Iris pigment epithelial cell (primary cell): ENCODE measurements around the gene TCF15.
"Not testable (repeated sequence)": the region's sequence is repeated elsewhere in the genome, so short reads cannot be mapped to it uniquely, and the experiment has no call there.

Experiments used
- DNase-seq: peaks from one replicate; pipeline ENCODE4 v3.0.0-alpha.2; 2011; ENCODE audit warnings: low read depth

TCF15 gene

DNA sequence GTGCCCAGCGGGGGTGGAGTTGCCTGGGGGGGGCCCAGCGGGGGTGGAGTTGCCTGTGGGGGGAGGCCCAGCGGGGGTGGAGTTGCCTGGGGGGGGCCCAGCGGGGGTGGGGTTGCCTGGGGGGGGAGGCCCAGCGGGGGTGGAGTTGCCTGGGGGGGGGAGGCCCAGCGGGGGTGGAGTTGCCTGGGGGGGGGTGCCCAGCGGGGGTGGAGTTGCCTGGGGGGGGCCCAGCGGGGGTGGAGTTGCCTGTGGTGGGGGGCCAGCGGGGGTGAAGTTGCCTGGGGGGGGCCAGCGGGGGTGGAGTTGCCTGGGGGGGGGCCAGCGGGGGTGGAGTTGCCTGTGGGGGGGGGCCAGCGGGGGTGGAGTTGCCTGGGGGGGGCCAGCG, 31.9 kb upstream of the TCF15 start:
- DNase-seq = not testable (repeated sequence)

- DNase-seq = no peak
These were observed 31.4 kb upstream of the TCF15 start for GRCh38 chr20:641516-641875.

DNA sequence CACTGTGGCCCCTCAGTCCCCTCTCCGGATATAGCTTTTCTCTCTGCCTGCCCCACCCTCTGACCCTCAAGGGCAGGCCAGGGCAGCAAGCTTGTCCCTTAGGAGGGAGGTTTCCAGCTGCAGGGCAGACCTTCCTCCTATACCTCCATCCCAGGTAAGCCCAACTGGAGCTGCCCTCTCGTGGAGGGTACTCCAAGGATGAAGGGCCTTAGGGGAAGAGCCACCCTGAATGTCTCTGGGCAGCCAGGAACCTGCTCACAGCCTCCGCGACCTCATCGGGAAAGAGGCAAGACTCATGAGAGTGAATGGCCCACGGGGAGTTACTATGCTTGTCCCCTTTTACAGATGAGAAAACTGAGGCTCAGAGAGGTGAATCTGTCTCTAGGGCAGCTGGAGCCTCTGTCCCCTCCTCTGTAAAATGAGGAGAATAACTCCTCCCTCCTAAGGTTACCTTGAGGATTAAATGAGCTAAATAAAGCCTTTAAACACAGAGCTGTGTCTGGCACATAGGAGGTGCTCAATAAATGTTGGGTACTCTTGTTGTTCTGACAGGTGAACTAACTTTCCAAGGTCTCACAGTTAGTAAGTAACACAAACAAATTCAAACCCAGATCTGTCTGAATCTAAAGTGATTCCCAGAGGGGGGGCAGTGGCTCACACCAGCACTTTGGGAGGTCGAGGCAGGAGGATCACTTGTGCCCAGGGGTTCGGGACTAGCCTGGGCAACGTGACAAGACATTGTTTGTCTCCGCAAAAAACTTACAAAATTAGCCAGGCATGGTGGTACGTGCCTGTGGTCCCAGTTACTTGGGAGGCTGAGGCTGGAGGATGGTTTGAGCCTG, 30.8 kb upstream of the TCF15 start:
- DNase-seq = no peak

- no peak for DNase-seq
These were observed 28.5 kb upstream of the TCF15 start for GRCh38 chr20:638579-638978.

GRCh38 chr20:637559-637958, 27.4 kb upstream of the TCF15 start:
- no peak for DNase-seq

DNA sequence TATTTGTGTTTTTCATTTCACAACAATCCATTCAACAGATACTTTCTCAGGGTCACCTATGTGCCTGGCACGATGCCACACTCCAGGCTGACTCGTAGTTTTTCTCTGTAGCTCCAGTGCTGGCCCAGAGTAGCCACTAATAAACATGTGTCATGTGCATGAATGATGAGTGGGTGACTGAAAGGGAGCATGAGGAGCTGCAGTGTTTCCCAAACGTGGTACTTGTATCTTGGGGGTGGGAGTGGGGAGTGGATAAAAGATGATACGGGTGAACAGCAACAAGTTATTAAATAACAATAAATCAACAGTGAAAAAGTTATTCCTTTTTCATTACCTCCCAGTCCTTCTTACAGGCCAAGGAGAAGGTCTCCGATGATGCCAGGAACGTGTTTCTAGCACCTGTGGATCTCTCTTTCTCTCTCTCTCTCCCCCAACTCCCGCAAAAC, 25.8 kb upstream of the TCF15 start:
- DNase-seq = no peak

DNA sequence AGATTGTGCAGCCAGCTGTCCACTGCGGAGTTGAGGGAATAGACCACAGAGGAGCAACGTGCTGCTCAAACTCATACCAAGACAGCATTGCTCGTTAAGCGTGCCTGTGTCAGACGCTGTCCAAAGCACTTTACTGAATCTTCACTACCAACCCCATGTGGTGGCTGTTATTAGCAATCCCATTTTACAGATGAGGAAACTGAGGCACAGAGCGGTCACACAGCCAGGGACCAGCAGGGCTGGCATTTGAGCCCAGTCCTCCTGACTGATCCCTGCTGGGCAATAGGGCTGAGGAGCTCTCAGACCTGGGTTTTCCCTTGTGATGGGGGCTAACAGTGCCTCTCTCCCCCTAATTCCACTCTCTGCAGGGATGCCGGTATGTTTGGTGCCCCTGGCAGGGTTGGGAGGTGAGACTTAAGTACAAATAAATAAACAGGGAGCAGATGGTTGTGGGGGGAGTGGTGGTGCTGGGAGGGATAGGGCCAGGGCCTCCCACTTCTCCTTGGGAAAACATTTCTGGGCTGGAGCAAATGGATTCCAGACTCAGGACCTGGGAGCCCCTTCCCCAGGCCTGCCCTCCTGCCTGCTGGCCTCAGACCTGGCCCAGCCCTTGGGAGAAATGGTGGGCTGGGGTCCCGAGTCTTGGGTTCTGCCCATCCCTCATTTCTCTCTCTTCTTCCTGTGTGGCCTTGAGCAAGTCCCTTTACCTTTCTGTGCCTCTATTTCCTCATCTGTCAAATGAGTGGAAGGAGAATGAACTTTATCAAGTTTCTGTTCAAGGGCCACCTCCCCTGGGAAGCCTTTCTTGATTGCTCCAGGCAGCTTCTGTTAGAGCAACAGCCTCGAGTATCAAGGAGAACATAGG, 25.2 kb upstream of the TCF15 start:
- DNase-seq = no peak

DNA sequence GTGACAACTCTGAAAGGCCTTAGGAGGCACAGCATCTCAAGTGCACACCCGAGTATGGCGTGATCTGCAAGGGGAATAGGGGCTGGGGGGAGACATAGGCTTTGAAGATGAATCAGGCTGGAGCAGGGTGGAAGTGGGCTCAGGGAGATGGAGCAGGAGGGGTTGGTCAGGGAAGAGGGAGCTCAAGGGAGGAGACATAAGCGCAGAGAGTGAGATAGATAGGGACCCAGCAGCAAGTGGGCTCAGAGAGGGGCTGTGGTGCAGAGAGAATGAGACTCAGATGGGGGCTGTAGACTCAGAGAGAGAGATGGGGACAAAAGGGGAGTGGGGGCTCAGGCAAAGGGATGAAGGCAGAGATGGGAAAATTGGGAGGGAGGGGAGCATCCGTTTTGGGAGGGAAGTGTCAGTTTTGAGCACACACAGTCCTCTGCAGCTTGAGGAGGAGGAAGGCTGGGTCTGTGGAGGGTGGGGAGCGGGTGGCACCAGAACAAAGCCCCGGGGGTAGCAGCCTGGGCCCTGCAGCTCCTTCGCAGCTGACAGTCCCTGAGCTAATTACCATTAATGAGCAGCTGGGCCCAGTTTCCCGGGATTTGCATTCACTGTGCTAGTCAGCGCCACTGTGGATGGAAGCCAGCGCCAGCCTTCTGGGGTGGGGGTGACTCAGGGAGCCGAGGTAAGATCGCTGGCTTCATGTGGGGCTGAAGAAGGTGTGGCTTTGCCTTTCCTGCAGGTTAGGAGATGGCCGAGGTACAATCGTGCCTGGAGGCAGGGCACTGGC, 24.2 kb upstream of the TCF15 start:
- no peak for DNase-seq

- DNase-seq = no peak
These were observed 21.0 kb upstream of the TCF15 start for GRCh38 chr20:631101-631500.

- no peak for DNase-seq
These were observed 16.5 kb upstream of the TCF15 start for GRCh38 chr20:626579-626978.

DNA sequence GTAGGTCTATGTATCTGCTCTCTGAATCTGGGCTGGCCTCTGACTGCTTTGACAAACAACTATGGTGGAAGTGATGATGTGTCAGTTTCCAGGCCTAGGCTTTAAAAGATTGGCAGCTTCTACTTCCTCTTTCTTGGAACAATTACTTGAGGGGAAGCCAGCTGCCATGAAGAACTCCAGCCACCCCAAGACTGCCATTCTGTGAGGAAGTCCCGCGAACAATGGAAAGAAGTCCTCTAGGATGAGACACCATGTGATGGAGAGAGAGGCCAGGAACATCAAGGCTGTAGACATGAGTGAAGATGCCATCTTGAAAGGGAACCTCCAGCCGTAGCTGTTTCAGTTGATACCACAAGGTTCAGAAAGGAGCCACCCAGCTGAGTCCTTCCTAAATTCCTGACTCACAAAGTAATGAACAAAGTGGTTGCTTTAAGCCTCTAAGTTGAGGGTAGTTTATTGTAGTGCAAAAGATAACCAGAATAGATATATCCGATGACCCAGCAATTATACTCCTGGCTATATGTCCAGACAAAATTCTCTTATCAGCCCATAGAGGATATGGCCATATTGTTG, 15.3 kb upstream of the TCF15 start:
- no peak for DNase-seq

- DNase-seq = no peak
These were observed 13.6 kb upstream of the TCF15 start for GRCh38 chr20:623704-624103.

DNA sequence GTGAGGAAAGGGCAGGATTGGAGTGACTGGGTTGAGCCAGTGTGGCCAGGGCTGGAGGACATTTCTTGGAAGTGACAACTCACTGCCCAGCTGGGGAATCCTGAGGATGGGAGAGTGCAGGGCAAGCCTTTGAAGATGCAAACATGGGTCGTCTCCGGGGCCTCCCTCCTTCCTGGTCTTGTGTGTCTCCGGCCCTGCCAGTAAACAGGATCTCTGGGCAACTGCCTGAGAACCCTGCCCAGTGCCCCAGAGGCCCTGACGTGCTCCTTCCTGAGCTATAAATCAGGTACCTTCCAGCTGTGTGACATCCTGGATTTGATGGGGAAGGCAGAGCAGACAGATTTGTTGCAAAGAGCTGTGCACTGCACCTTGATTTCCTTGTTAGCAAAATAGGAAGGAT, 12.9 kb upstream of the TCF15 start:
- no peak for DNase-seq

- DNase-seq = no peak
These were observed 12.1 kb upstream of the TCF15 start for GRCh38 chr20:622161-622560.

DNA sequence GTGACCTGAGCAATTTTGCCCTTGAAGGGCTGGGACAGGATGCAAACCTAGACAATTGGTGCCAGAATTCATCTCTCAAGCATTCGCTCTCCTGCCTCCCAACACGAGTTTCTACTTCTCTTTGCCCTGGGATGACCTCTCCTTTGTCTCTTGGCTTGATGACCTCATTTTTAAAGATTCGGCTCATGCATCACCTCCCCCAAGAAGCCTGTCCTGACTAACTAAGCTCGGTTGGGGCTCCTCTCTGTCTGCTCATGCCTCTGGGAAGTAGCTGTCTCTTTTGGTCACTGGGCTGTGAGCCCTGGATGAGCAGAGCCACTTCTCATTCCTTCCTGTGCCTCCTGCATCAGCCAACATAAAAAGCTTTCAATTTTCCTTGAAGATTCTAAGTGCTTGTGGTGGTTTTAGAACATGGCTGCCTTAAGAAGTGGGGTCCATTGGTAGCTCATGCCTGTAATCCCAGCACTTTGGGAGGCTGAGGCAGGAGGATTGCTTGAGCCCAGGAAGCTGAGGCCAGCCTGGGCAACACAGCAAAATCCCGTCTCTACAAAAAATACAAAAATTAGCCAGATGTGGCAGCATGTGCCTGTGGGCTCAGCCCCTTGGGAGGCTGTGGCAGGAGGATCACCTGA, 11.1 kb upstream of the TCF15 start:
- DNase-seq = no peak

- DNase-seq = no peak
These were observed 10.1 kb upstream of the TCF15 start for GRCh38 chr20:620246-620645.

DNA sequence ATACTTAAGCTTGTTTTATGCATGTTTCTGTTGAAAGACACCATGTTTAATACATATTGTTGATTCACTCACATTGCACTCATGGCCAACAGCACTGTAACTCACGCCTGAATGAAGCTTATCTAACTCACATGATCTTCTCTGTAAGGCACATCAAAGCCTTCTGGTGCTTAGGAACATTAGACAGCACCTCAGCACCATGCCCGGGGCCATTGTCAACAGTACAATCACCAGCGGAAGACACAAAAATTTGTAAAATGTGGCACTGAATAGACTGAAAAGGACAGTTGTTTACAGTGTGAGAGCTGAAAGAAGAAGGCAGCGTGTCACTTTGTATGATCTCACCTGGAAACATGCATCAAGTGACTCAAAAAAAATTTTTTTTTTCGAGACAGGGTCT, 8.9 kb upstream of the TCF15 start:
- DNase-seq = no peak

DNA sequence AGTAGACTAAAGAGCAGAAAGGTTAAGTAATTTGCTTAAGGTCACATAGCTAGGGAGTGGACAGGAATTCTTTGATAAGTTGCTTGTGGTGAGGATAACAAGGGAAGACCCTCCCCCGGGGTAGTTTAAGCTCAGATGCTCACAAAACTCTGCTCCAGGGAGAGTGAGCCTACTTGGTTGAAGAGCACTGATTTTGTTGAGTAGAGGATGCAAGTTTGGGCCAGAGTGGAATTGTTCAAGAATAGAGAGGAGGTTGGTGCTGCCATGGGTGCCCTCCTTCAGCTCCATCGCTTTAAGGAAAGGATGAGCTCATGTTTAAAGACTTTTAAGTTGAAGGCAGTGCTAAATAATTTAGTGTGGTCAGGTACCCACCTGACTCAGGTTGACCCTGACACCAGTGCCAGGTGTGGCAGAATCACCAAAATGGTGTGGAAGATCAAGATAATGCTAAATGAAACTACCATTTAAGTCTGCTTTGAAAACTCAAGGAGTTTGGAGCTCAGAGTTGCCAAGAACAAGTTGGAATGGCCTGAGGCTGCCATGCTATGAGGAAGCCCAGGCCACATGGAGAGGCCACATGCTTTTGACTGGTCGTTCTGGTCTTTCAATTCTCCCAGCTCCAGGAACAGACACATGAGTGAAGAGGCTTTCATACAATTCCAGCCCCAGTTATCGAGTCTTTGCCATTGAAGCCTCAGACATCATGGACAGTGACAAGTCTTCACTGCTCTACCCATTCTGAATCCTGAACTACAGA, 8.0 kb upstream of the TCF15 start:
- DNase-seq = no peak

DNA sequence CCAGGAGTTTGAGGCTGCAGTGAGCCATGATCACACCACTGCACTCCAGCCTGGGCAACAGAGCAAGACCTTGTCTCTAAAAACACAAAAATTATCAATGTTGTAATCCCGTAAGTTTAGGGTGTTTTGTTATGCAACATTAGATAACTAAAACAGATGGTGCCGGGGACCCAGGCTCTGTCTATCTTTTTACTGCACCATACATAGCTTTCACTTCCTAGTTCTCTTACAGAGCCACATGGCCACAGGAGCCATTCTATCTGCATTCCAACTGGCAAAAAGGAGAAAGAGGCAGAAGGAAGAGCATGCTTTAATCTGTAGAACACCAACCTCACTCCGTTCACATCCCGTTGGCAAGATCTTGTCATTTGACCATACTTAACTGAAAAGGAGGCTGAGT, 5.4 kb upstream of the TCF15 start:
- DNase-seq = no peak

GRCh38 chr20:611843-612185, 1.7 kb upstream of the TCF15 start:
- DNase-seq = no peak
